Measurements from ENCODE around the gene ACAD11. TPM values are rescaled to one million over a fixed set of nuclear protein-coding genes. Genes with fewer than 3 reads are reported as not detected.

Gene ACAD11
- total RNA-seq, 1 experiment from 2014 or later: 20.3 TPM

- TF ChIP-seq ZNF512 (CRISPR knock-in tag; IDR thresholded peaks at IDR 0.05; ENCODE audit: borderline replicate concordance) (no peak), ARID4B (CRISPR knock-in tag; IDR thresholded peaks at IDR 0.05; ENCODE audit: borderline replicate concordance) (no peak)
- TF ChIP-seq, protein P1, sequence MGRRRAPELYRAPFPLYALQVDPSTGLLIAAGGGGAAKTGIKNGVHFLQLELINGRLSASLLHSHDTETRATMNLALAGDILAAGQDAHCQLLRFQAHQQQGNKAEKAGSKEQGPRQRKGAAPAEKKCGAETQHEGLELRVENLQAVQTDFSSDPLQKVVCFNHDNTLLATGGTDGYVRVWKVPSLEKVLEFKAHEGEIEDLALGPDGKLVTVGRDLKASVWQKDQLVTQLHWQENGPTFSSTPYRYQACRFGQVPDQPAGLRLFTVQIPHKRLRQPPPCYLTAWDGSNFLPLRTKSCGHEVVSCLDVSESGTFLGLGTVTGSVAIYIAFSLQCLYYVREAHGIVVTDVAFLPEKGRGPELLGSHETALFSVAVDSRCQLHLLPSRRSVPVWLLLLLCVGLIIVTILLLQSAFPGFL (CRISPR knock-in tag; IDR thresholded peaks at IDR 0.05; ENCODE audit: borderline replicate concordance): no peak
Measured at GRCh38 chr3:132690040-132690439, 30.4 kb upstream of the ACAD11 start (continued).

GRCh38 chr3:132682201-132682600 is 22.6 kb upstream of the ACAD11 start:
- DNase-seq (ENCODE audit: low spot score) (no peak), ATAC-seq (no peak)
- no peaks in the 10 kb centered on the region for H3K4me1 Mint-ChIP-seq
- no peaks in the 10 kb centered on the region for H3K27me3 Mint-ChIP-seq (ENCODE audit: low read depth)
- no peak overlapping the region for H3K4me3 Mint-ChIP-seq
- no peaks in the 10 kb centered on the region for H3K9me3 Mint-ChIP-seq
- POLR2A ChIA-PET: no interaction called here
- peaks cover 37% of the 10 kb centered on the region for H3K36me3 Mint-ChIP-seq
- no peak overlapping the region for H3K27ac Mint-ChIP-seq
- TF ChIP-seq NFYB (CRISPR knock-in tag; conservative IDR thresholded peaks at IDR 0.05; ENCODE audit: low read depth) (no peak), ZNF396 (CRISPR knock-in tag; IDR thresholded peaks at IDR 0.05; ENCODE audit: borderline replicate concordance) (no peak), RORB (CRISPR knock-in tag; IDR thresholded peaks at IDR 0.05) (no peak), ERG (CRISPR knock-in tag; IDR thresholded peaks at IDR 0.05) (no peak), TCF7 (CRISPR knock-in tag; IDR thresholded peaks at IDR 0.05; ENCODE audit: low read depth) (no peak)
- TF ChIP-seq, protein P2, sequence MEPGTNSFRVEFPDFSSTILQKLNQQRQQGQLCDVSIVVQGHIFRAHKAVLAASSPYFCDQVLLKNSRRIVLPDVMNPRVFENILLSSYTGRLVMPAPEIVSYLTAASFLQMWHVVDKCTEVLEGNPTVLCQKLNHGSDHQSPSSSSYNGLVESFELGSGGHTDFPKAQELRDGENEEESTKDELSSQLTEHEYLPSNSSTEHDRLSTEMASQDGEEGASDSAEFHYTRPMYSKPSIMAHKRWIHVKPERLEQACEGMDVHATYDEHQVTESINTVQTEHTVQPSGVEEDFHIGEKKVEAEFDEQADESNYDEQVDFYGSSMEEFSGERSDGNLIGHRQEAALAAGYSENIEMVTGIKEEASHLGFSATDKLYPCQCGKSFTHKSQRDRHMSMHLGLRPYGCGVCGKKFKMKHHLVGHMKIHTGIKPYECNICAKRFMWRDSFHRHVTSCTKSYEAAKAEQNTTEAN (CRISPR knock-in tag; IDR thresholded peaks at IDR 0.05): no peak
- CTCF ChIA-PET: no interaction called here

- no peaks in the 10 kb centered on the region for H3K9me3 Mint-ChIP-seq
- peaks cover 40% of the 10 kb centered on the region for H3K36me3 Mint-ChIP-seq
- TF ChIP-seq MXD4 (CRISPR knock-in tag; IDR thresholded peaks at IDR 0.05; ENCODE audit: borderline replicate concordance) (no peak), NFE2L1 (CRISPR knock-in tag; IDR thresholded peaks at IDR 0.05) (no peak), ZNF281 (CRISPR knock-in tag; IDR thresholded peaks at IDR 0.05) (no peak)
- TF ChIP-seq, protein P3, sequence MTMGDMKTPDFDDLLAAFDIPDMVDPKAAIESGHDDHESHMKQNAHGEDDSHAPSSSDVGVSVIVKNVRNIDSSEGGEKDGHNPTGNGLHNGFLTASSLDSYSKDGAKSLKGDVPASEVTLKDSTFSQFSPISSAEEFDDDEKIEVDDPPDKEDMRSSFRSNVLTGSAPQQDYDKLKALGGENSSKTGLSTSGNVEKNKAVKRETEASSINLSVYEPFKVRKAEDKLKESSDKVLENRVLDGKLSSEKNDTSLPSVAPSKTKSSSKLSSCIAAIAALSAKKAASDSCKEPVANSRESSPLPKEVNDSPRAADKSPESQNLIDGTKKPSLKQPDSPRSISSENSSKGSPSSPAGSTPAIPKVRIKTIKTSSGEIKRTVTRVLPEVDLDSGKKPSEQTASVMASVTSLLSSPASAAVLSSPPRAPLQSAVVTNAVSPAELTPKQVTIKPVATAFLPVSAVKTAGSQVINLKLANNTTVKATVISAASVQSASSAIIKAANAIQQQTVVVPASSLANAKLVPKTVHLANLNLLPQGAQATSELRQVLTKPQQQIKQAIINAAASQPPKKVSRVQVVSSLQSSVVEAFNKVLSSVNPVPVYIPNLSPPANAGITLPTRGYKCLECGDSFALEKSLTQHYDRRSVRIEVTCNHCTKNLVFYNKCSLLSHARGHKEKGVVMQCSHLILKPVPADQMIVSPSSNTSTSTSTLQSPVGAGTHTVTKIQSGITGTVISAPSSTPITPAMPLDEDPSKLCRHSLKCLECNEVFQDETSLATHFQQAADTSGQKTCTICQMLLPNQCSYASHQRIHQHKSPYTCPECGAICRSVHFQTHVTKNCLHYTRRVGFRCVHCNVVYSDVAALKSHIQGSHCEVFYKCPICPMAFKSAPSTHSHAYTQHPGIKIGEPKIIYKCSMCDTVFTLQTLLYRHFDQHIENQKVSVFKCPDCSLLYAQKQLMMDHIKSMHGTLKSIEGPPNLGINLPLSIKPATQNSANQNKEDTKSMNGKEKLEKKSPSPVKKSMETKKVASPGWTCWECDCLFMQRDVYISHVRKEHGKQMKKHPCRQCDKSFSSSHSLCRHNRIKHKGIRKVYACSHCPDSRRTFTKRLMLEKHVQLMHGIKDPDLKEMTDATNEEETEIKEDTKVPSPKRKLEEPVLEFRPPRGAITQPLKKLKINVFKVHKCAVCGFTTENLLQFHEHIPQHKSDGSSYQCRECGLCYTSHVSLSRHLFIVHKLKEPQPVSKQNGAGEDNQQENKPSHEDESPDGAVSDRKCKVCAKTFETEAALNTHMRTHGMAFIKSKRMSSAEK (CRISPR knock-in tag; IDR thresholded peaks at IDR 0.05; ENCODE audit: borderline replicate concordance): no peak
- TF ChIP-seq, protein P4, sequence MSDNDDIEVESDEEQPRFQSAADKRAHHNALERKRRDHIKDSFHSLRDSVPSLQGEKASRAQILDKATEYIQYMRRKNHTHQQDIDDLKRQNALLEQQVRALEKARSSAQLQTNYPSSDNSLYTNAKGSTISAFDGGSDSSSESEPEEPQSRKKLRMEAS (CRISPR knock-in tag; IDR thresholded peaks at IDR 0.05): no peak
- no peaks in the 10 kb centered on the region for H3K4me1 Mint-ChIP-seq
- DNase-seq (ENCODE audit: low spot score) (no peak), ATAC-seq (no peak)
- H3K4me3 Mint-ChIP-seq: no peak overlapping the region
- H3K27me3 Mint-ChIP-seq (ENCODE audit: low read depth): no peaks in the 10 kb centered on the region
- CTCF ChIA-PET: interaction anchor here (0.6 to 1.0 kb wide), 2 partner anchors 22 to 28 kb away, joined by 3 to 5 read pairs; partner anchors contain the start of gene ACAD11
- no peak overlapping the region for H3K27ac Mint-ChIP-seq
- POLR2A ChIA-PET: no interaction called here
Measured at GRCh38 chr3:132681421-132681820, 21.8 kb upstream of the ACAD11 start.

All from WTC11 (cell line).